ENCODE results near the gene GPR158.
"Not testable (repeated sequence)": the region's sequence is repeated elsewhere in the genome, so short reads cannot be mapped to it uniquely, and the experiment has no call there.

Gene GPR158

DNA sequence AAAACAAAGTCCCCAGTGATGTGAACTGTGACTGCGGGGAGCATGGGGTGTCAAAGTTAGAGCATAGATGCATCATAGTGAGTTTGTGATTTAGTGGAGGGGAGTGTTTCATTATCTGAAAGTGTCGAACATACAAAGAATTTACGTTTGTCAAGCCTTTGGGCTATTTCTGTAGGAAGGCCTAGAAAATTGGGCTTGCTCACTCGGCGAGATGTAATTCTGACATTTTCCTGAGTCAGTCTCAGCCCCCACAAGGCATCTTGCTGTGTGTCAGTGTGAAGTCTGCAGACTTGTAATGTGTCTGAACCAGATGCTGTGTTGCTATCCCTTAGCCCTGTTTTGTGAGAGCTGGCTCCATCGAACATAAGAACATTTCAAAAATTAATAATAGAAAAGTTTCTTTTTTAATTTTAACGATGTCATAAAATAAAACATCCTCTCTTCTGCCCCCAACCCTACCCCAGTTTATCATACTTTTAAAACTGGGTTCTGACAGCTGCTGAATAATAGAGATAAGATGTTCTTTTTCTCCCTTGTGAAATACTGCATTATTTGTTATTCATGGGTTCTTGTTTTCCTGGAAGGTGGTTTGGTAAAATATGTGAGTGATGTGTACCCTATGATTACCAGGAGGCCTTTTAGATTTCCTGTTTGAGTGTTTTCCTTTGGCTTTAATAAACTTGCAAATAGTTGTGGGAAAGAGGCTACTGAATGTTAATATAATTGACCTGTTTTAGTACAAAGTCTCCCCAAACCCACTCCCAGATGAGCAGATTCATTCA lies 207.4 kb downstream of the GPR158 start:
- DNase-seq (ENCODE audit: insufficient read length, low spot score), result no peak

DNA sequence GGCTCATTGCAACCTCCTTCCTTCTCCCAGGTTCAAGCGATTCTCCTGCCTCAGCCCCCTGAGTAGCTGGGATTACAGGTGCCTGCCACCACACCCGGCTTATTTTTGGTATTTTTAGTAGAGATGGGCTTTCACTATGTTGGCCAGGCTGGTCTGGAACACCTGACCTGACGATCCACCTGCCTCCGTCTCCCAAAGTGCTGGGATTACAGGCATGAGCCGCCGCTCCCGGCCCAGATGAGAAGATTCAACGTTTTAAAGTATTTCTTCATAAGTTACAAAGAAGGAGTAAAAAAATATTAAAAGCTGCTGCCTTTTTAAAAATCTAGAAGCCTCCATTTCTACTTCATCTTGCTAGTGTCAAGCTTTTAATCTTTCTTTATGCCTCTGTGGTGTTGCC lies 208.1 kb downstream of the GPR158 start:
- not testable (repeated sequence) for FAIRE-seq; DNase-seq (ENCODE audit: insufficient read length, low spot score)

More for the DNA sequence above, 207.4 kb downstream of the GPR158 start:
- no peak for FAIRE-seq
- no peak for TF ChIP-seq TAF1 (IDR thresholded peaks at IDR 0.05; ENCODE audit: low read depth, low read length)
- TF ChIP-seq POU2F2 (IDR thresholded peaks at IDR 0.05; ENCODE audit: low read depth, low read length), result no peak
- no peak for TF ChIP-seq SPI1 (IDR thresholded peaks at IDR 0.05; ENCODE audit: low read depth, low read length)
- TF ChIP-seq POLR2AphosphoS5 (IDR thresholded peaks at IDR 0.05; ENCODE audit: low read depth, low read length), result no peak
- TF ChIP-seq POLR2A (IDR thresholded peaks at IDR 0.05; ENCODE audit: low read depth, low read length), result no peak
- no peak for TF ChIP-seq PAX5 (IDR thresholded peaks at IDR 0.05; ENCODE audit: insufficient read depth, low read length, severe bottlenecking)

DNA sequence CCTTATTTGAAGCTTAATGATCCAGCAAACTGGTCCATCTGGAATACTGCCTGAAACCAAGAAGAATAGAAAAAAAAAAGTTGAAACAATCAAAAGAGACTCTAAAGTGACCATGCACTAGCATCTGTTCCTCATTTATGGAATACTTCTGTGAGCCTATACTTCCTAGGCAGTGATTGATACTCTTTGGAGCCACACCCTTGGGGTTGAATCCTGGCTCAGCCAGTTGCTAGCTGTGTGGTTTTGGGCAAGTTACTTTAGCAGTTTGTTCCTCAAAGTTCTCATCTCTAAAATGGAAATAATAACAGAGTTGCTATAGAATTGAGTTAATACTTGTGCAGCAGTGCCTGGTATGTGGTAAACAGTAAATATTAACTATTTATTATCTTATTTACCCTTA lies 208.9 kb downstream of the GPR158 start:
- TF ChIP-seq POLR2A (IDR thresholded peaks at IDR 0.05; ENCODE audit: low read depth, low read length), result no peak
- no peak for TF ChIP-seq POLR2AphosphoS5 (IDR thresholded peaks at IDR 0.05; ENCODE audit: low read depth, low read length)
- no peak for TF ChIP-seq POU2F2 (IDR thresholded peaks at IDR 0.05; ENCODE audit: low read depth, low read length)
- TF ChIP-seq PAX5 (IDR thresholded peaks at IDR 0.05; ENCODE audit: insufficient read depth, low read length, severe bottlenecking), result no peak
- no peak for TF ChIP-seq SPI1 (IDR thresholded peaks at IDR 0.05; ENCODE audit: low read depth, low read length)
- TF ChIP-seq TAF1 (IDR thresholded peaks at IDR 0.05; ENCODE audit: low read depth, low read length), result no peak
- FAIRE-seq, result no peak
- DNase-seq (ENCODE audit: insufficient read length, low spot score), result no peak

DNA sequence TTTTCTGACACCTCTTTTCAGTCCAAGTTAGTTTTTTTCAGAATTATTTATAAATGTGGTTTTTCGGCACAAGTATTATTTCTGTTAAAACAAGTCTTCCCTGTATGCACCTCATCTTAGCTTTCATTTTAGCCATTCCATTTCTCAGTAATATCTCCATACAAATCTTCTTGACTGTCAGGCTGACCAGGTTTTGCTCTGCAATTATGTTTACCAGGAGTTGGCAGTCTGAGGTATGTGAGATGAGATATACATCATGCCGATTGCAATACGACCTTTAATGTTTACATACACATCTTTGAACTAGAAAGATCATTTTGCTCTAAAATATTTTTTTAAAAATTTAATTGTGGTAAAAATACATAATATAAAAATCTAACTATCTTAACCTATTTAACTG lies 209.8 kb downstream of the GPR158 start:
- no peak for TF ChIP-seq POLR2A (IDR thresholded peaks at IDR 0.05; ENCODE audit: low read depth, low read length)
- no peak for TF ChIP-seq TAF1 (IDR thresholded peaks at IDR 0.05; ENCODE audit: low read depth, low read length)
- TF ChIP-seq SPI1 (IDR thresholded peaks at IDR 0.05; ENCODE audit: low read depth, low read length), result no peak
- TF ChIP-seq POU2F2 (IDR thresholded peaks at IDR 0.05; ENCODE audit: low read depth, low read length), result no peak
- TF ChIP-seq POLR2AphosphoS5 (IDR thresholded peaks at IDR 0.05; ENCODE audit: low read depth, low read length), result no peak
- TF ChIP-seq PAX5 (IDR thresholded peaks at IDR 0.05; ENCODE audit: insufficient read depth, low read length, severe bottlenecking), result no peak
- FAIRE-seq (no peak), DNase-seq (ENCODE audit: insufficient read length, low spot score) (no peak)

DNA sequence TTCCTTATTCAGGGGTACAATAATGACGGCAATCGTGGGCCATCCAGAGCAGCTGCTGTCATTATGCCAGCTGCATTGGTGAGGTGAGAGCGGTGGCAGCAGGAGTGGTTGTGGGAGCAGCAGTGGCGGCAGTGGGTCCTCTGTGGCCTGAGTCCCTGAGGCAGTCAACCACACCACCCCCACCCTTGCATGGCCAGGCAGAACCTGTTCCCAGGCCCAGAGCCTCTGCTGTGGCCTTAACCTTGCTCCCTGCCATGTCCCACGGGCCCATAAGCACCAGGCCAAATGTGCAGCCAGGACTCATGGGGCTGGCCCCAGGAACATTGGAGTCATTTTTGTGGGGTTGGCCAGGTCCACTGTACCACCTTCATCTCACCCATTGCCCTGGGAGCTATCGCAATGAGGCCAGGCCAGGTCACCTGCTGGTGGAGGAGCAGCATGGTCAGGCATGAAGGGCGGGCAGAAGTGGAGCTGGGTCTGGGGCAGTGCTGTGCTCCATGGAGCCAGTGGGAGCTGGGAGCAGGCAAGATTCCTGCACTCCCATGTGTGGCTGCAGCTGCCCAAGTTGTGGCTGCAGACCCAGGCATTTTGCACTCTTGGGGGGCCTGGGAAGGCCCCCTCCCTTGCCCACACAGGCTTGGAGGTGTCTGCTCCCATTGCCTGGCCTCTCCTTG lies 213.5 kb downstream of the GPR158 start:
- FAIRE-seq, result no peak
- DNase-seq (ENCODE audit: insufficient read length, low spot score), result no peak
- TF ChIP-seq PAX5 (IDR thresholded peaks at IDR 0.05; ENCODE audit: insufficient read depth, low read length, severe bottlenecking) (no peak), TAF1 (IDR thresholded peaks at IDR 0.05; ENCODE audit: low read depth, low read length) (no peak), POU2F2 (IDR thresholded peaks at IDR 0.05; ENCODE audit: low read depth, low read length) (no peak)

DNA sequence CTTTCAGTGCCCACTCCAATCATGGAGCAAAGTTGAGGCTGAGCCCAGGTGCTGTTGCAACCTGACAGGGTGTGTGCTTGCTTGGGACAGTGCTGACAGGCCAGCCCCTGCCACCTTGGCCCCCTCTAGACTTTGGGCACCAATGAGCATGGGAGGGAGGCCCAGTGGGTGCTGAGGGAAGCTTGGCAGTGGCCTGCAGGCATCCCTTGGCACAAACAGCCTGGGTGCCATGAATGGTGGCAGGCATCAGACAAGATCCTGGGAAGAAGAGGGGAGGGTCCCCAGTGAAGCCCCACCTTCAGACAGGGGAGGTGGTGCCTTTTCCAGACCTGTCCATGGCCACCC lies 214.0 kb downstream of the GPR158 start:
- TF ChIP-seq POLR2AphosphoS5 (IDR thresholded peaks at IDR 0.05; ENCODE audit: low read depth, low read length) (no peak), POU2F2 (IDR thresholded peaks at IDR 0.05; ENCODE audit: low read depth, low read length) (no peak), SPI1 (IDR thresholded peaks at IDR 0.05; ENCODE audit: low read depth, low read length) (no peak), POLR2A (IDR thresholded peaks at IDR 0.05; ENCODE audit: low read depth, low read length) (no peak), TAF1 (IDR thresholded peaks at IDR 0.05; ENCODE audit: low read depth, low read length) (no peak), PAX5 (IDR thresholded peaks at IDR 0.05; ENCODE audit: insufficient read depth, low read length, severe bottlenecking) (no peak)
- no peak for FAIRE-seq
- no peak for DNase-seq (ENCODE audit: insufficient read length, low spot score)

DNA sequence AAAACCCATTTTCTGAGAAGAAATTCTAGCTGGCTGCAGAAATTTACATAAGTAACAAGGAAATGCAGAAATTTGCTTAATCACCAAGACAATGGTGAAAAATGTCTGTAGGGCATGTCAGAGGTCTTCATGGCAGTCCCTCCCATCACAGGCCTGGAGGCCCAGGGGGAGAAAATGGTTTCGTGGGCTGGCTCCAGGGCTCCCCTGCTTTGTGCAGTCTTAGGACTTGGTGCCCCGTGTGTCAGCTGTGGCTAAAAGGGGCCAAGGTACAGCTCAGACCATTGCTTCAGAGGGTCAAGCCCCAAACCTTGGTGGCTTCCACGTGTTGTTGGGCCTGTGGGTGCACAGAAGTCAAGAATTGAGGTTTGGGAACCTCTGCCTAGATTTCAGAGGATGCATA lies 215.9 kb downstream of the GPR158 start:
- FAIRE-seq (no peak), DNase-seq (ENCODE audit: insufficient read length, low spot score) (no peak)
- no peak for TF ChIP-seq POU2F2 (IDR thresholded peaks at IDR 0.05; ENCODE audit: low read depth, low read length)
- no peak for TF ChIP-seq POLR2AphosphoS5 (IDR thresholded peaks at IDR 0.05; ENCODE audit: low read depth, low read length)
- no peak for TF ChIP-seq PAX5 (IDR thresholded peaks at IDR 0.05; ENCODE audit: insufficient read depth, low read length, severe bottlenecking)
- TF ChIP-seq SPI1 (IDR thresholded peaks at IDR 0.05; ENCODE audit: low read depth, low read length), result no peak
- no peak for TF ChIP-seq POLR2A (IDR thresholded peaks at IDR 0.05; ENCODE audit: low read depth, low read length)
- TF ChIP-seq TAF1 (IDR thresholded peaks at IDR 0.05; ENCODE audit: low read depth, low read length), result no peak

DNA sequence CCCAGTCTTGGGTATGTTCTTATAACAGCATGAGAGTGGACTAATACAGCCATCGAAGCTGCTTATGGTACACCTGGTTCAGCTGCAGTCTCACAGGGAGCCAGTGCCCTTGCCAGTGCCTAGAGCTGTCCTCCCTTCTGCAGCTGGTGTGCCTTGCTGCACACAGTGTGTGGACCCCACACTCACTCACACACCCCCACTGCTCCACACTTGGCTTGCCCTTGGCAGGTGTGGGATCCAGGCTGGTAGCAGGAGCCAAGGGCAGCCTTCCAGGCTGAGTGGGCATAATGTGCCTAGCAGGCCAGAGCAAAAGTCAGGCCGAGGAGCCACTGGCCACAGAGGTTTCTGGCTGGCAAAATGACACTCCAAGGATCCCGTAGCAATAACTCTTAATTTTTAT lies 217.3 kb downstream of the GPR158 start:
- TF ChIP-seq POLR2AphosphoS5 (IDR thresholded peaks at IDR 0.05; ENCODE audit: low read depth, low read length) (no peak), POLR2A (IDR thresholded peaks at IDR 0.05; ENCODE audit: low read depth, low read length) (no peak), SPI1 (IDR thresholded peaks at IDR 0.05; ENCODE audit: low read depth, low read length) (no peak), TAF1 (IDR thresholded peaks at IDR 0.05; ENCODE audit: low read depth, low read length) (no peak), PAX5 (IDR thresholded peaks at IDR 0.05; ENCODE audit: insufficient read depth, low read length, severe bottlenecking) (no peak), POU2F2 (IDR thresholded peaks at IDR 0.05; ENCODE audit: low read depth, low read length) (no peak)
- FAIRE-seq, result no peak
- DNase-seq (ENCODE audit: insufficient read length, low spot score), result no peak

DNA sequence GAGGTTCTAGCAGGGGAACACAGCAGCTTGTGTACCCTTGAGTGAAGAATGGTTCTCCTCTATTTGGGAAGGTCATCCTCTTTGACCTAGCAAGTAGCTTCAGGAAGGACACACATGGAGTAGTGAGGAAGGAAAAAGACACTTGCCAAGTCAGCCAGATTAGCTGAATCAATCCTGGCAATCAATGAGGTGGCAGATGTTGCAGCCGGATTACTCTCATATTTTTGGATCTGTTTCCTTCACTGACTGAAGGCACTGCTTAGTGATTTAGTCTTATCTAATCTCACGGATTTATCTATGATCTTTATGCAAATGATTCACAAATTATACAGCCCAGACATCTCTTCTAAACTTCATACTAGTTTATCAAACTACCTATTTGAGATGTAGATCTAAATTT lies 218.8 kb downstream of the GPR158 start:
- DNase-seq (ENCODE audit: insufficient read length, low spot score) (no peak), FAIRE-seq (no peak)
- TF ChIP-seq PAX5 (IDR thresholded peaks at IDR 0.05; ENCODE audit: insufficient read depth, low read length, severe bottlenecking), result no peak
- TF ChIP-seq POLR2AphosphoS5 (IDR thresholded peaks at IDR 0.05; ENCODE audit: low read depth, low read length), result no peak
- no peak for TF ChIP-seq POLR2A (IDR thresholded peaks at IDR 0.05; ENCODE audit: low read depth, low read length)
- no peak for TF ChIP-seq POU2F2 (IDR thresholded peaks at IDR 0.05; ENCODE audit: low read depth, low read length)
- no peak for TF ChIP-seq TAF1 (IDR thresholded peaks at IDR 0.05; ENCODE audit: low read depth, low read length)
- no peak for TF ChIP-seq SPI1 (IDR thresholded peaks at IDR 0.05; ENCODE audit: low read depth, low read length)

DNA sequence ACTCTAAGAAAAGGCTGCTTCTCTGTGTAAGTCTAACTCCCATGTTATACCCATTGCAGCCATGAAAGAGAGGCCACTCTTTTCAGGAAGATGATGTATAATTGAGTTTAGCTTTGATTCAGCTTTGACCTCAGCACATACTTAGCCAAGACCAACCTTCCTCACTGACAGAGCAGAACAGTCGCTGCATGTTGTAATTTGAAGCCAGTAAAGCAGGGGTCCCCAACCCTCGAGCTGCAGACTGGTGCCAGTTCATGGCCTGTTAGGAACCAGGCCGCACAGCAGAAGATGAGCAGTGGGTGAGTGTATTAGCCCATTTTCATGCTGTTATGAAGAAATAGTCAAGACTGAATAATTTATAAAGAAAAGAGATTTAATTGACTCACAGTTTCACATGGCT lies 223.9 kb downstream of the GPR158 start:
- no peak for DNase-seq (ENCODE audit: insufficient read length, low spot score)
- no peak for FAIRE-seq
- TF ChIP-seq POLR2A (IDR thresholded peaks at IDR 0.05; ENCODE audit: low read depth, low read length) (no peak), PAX5 (IDR thresholded peaks at IDR 0.05; ENCODE audit: insufficient read depth, low read length, severe bottlenecking) (no peak), POLR2AphosphoS5 (IDR thresholded peaks at IDR 0.05; ENCODE audit: low read depth, low read length) (no peak), TAF1 (IDR thresholded peaks at IDR 0.05; ENCODE audit: low read depth, low read length) (no peak), POU2F2 (IDR thresholded peaks at IDR 0.05; ENCODE audit: low read depth, low read length) (no peak), SPI1 (IDR thresholded peaks at IDR 0.05; ENCODE audit: low read depth, low read length) (no peak)
